ENCODE measurements around the gene RAPGEF3. TPM values are rescaled to one million over a fixed set of nuclear protein-coding genes. Genes with fewer than 3 reads are reported as not detected.

RAPGEF3 gene
- polyA plus RNA-seq, 4 donors = 2.5 to 19.8 (median 4.3) TPM

- peaks cover 0 to 1% (median 0%) of the 10 kb centered on the region in 3 donors for H3K4me1 ChIP-seq (ENCODE audit: control insufficient read depth in 3 of 3, insufficient read depth in 2 of 3, low read depth in 1 of 3, low read length in 2 of 3)
- no peaks in the 10 kb centered on the region for H3K27me3 ChIP-seq (ENCODE audit: control insufficient read depth in 3 of 3, insufficient read depth in 3 of 3, low read length in 3 of 3)
- no peak overlapping the region for H3K27ac ChIP-seq (ENCODE audit: low read depth in 1 of 3, low read length in 2 of 3)
- peaks cover 0 to 18% (median 0%) of the 10 kb centered on the region in 3 donors for H3K36me3 ChIP-seq (ENCODE audit: control insufficient read depth in 3 of 3, insufficient read depth in 2 of 3, low read depth in 1 of 3, low read length in 3 of 3)
- FAIRE-seq (no peak), DNase-seq (no peak)
- 93 to 94% (median 94%) methylated on average over 5 of the region's 5 CpGs for WGBS, 3 donors
- no peak overlapping the region for H3K4me3 ChIP-seq (ENCODE audit: low read depth in 1 of 3, low read length in 3 of 3)
- no peaks in the 10 kb centered on the region for H3K9me3 ChIP-seq (ENCODE audit: control insufficient read depth in 2 of 2, insufficient read depth in 1 of 2, low read depth in 1 of 2, low read length in 1 of 2)
Measured at GRCh38 chr12:47722941-47723631, 35.6 kb downstream of the RAPGEF3 start.

GRCh38 chr12:47722136-47722834 is 36.4 kb downstream of the RAPGEF3 start:
- no peak overlapping the region for H3K4me3 ChIP-seq (ENCODE audit: low read depth in 1 of 3, low read length in 3 of 3)
- WGBS, 3 donors = 81 to 89% (median 81%) methylated on average over 7 of the region's 7 CpGs
- H3K36me3 ChIP-seq (ENCODE audit: control insufficient read depth in 3 of 3, insufficient read depth in 2 of 3, low read depth in 1 of 3, low read length in 3 of 3) = peaks cover 0 to 18% (median 0%) of the 10 kb centered on the region in 3 donors
- DNase-seq (no peak), FAIRE-seq (no peak)
- H3K4me1 ChIP-seq (ENCODE audit: control insufficient read depth in 3 of 3, insufficient read depth in 2 of 3, low read depth in 1 of 3, low read length in 2 of 3) = peaks cover 0 to 8% (median 0%) of the 10 kb centered on the region in 3 donors
- no peaks in the 10 kb centered on the region for H3K27me3 ChIP-seq (ENCODE audit: control insufficient read depth in 3 of 3, insufficient read depth in 3 of 3, low read length in 3 of 3)
- no peak overlapping the region for H3K27ac ChIP-seq (ENCODE audit: low read depth in 1 of 3, low read length in 2 of 3)
- H3K9me3 ChIP-seq (ENCODE audit: control insufficient read depth in 2 of 2, insufficient read depth in 1 of 2, low read depth in 1 of 2, low read length in 1 of 2) = no peaks in the 10 kb centered on the region

- H3K27me3 ChIP-seq (ENCODE audit: control insufficient read depth in 3 of 3, insufficient read depth in 3 of 3, low read length in 3 of 3) = no peaks in the 10 kb centered on the region
- peaks cover 0 to 12% (median 0%) of the 10 kb centered on the region in 3 donors for H3K4me1 ChIP-seq (ENCODE audit: control insufficient read depth in 3 of 3, insufficient read depth in 2 of 3, low read depth in 1 of 3, low read length in 2 of 3)
- WGBS, 3 donors = 67 to 87% (median 75%) methylated on average over 9 of the region's 9 CpGs
- H3K4me3 ChIP-seq (ENCODE audit: low read depth in 1 of 3, low read length in 3 of 3) = no peak overlapping the region
- H3K36me3 ChIP-seq (ENCODE audit: control insufficient read depth in 3 of 3, insufficient read depth in 2 of 3, low read depth in 1 of 3, low read length in 3 of 3) = peaks cover 0 to 18% (median 0%) of the 10 kb centered on the region in 3 donors
- DNase-seq (no peak), FAIRE-seq (no peak)
- no peaks in the 10 kb centered on the region for H3K9me3 ChIP-seq (ENCODE audit: control insufficient read depth in 2 of 2, insufficient read depth in 1 of 2, low read depth in 1 of 2, low read length in 1 of 2)
- no peak overlapping the region for H3K27ac ChIP-seq (ENCODE audit: low read depth in 1 of 3, low read length in 2 of 3)
Measured at GRCh38 chr12:47721431-47721973, 37.2 kb downstream of the RAPGEF3 start.

- H3K27ac ChIP-seq (ENCODE audit: low read depth in 1 of 3, low read length in 2 of 3) = peak overlapping the region in 1 of 3 donors; percentile 50
- no peaks in the 10 kb centered on the region for H3K27me3 ChIP-seq (ENCODE audit: control insufficient read depth in 3 of 3, insufficient read depth in 3 of 3, low read length in 3 of 3)
- H3K4me1 ChIP-seq (ENCODE audit: control insufficient read depth in 3 of 3, insufficient read depth in 2 of 3, low read depth in 1 of 3, low read length in 2 of 3) = peaks cover 0 to 12% (median 3%) of the 10 kb centered on the region in 3 donors
- DNase-seq = no peak
- no peaks in the 10 kb centered on the region for H3K9me3 ChIP-seq (ENCODE audit: control insufficient read depth in 2 of 2, insufficient read depth in 1 of 2, low read depth in 1 of 2, low read length in 1 of 2)
- FAIRE-seq = no peak
- 67 to 86% (median 70%) methylated on average over 1 of the region's 1 CpG for WGBS, 3 donors
- H3K4me3 ChIP-seq (ENCODE audit: low read depth in 1 of 3, low read length in 3 of 3) = no peak overlapping the region
- H3K36me3 ChIP-seq (ENCODE audit: control insufficient read depth in 3 of 3, insufficient read depth in 2 of 3, low read depth in 1 of 3, low read length in 3 of 3) = peaks cover 0 to 14% (median 0%) of the 10 kb centered on the region in 3 donors
Measured at GRCh38 chr12:47718531-47718930, 40.1 kb downstream of the RAPGEF3 start.

- H3K9me3 ChIP-seq (ENCODE audit: control insufficient read depth in 2 of 2, insufficient read depth in 1 of 2, low read depth in 1 of 2, low read length in 1 of 2) = no peaks in the 10 kb centered on the region
- peaks cover 0 to 14% (median 0%) of the 10 kb centered on the region in 3 donors for H3K36me3 ChIP-seq (ENCODE audit: control insufficient read depth in 3 of 3, insufficient read depth in 2 of 3, low read depth in 1 of 3, low read length in 3 of 3)
- H3K27ac ChIP-seq (ENCODE audit: low read depth in 1 of 3, low read length in 2 of 3) = peak overlapping the region; percentile 13 to 85 (median 71)
- peaks cover 0 to 12% (median 3%) of the 10 kb centered on the region in 3 donors for H3K4me1 ChIP-seq (ENCODE audit: control insufficient read depth in 3 of 3, insufficient read depth in 2 of 3, low read depth in 1 of 3, low read length in 2 of 3)
- 15 to 29% (median 19%) methylated on average over 13 of the region's 13 CpGs for WGBS, 3 donors
- DNase-seq = peak; percentile 68 to 88
- H3K4me3 ChIP-seq (ENCODE audit: low read depth in 1 of 3, low read length in 3 of 3) = no peak overlapping the region
- no peaks in the 10 kb centered on the region for H3K27me3 ChIP-seq (ENCODE audit: control insufficient read depth in 3 of 3, insufficient read depth in 3 of 3, low read length in 3 of 3)
- no peak for FAIRE-seq
Measured at GRCh38 chr12:47717443-47718193, 41.1 kb downstream of the RAPGEF3 start.

GRCh38 chr12:47717046-47717442 is 41.6 kb downstream of the RAPGEF3 start:
- FAIRE-seq = no peak
- 82 to 88% (median 86%) methylated on average over 6 of the region's 6 CpGs for WGBS, 3 donors
- peak overlapping the region in 2 of 3 donors; percentile 21 to 85 for H3K27ac ChIP-seq (ENCODE audit: low read depth in 1 of 3, low read length in 2 of 3)

GRCh38 chr12:47715877-47716548 is 42.7 kb downstream of the RAPGEF3 start:
- H3K36me3 ChIP-seq (ENCODE audit: control insufficient read depth in 3 of 3, insufficient read depth in 2 of 3, low read depth in 1 of 3, low read length in 3 of 3) = peaks cover 0 to 9% (median 0%) of the 10 kb centered on the region in 3 donors
- FAIRE-seq = no peak
- H3K4me3 ChIP-seq (ENCODE audit: low read depth in 1 of 3, low read length in 3 of 3) = no peak overlapping the region
- no peak for DNase-seq
- H3K4me1 ChIP-seq (ENCODE audit: control insufficient read depth in 3 of 3, insufficient read depth in 2 of 3, low read depth in 1 of 3, low read length in 2 of 3) = peaks cover 0 to 12% (median 3%) of the 10 kb centered on the region in 3 donors
- H3K27me3 ChIP-seq (ENCODE audit: control insufficient read depth in 3 of 3, insufficient read depth in 3 of 3, low read length in 3 of 3) = no peaks in the 10 kb centered on the region
- no peaks in the 10 kb centered on the region for H3K9me3 ChIP-seq (ENCODE audit: control insufficient read depth in 2 of 2, insufficient read depth in 1 of 2, low read depth in 1 of 2, low read length in 1 of 2)
- 81 to 84% (median 82%) methylated on average over 13 of the region's 13 CpGs for WGBS, 3 donors
- H3K27ac ChIP-seq (ENCODE audit: low read depth in 1 of 3, low read length in 2 of 3) = peak overlapping the region in 1 of 3 donors; percentile 30

More at GRCh38 chr12:47717046-47717442, 41.6 kb downstream of the RAPGEF3 start:
- Histone ChIP-seq H3K9me3 (ENCODE audit: control insufficient read depth in 2 of 2, insufficient read depth in 1 of 2, low read depth in 1 of 2, low read length in 1 of 2) (no peaks in the 10 kb centered on the region), H3K27me3 (ENCODE audit: control insufficient read depth in 3 of 3, insufficient read depth in 3 of 3, low read length in 3 of 3) (no peaks in the 10 kb centered on the region), H3K4me3 (ENCODE audit: low read depth in 1 of 3, low read length in 3 of 3) (no peak overlapping the region), H3K4me1 (ENCODE audit: control insufficient read depth in 3 of 3, insufficient read depth in 2 of 3, low read depth in 1 of 3, low read length in 2 of 3) (peaks cover 0 to 12% (median 3%) of the 10 kb centered on the region in 3 donors), H3K36me3 (ENCODE audit: control insufficient read depth in 3 of 3, insufficient read depth in 2 of 3, low read depth in 1 of 3, low read length in 3 of 3) (peaks cover 0 to 14% (median 0%) of the 10 kb centered on the region in 3 donors)
- DNase-seq = no peak

Measured in small intestine (tissue), 7 donors.